ENCODE measurements around the gene CAMK2A.
"Not testable (repeated sequence)": the region's sequence is repeated elsewhere in the genome, so short reads cannot be mapped to it uniquely, and the experiment has no call there.

The CAMK2A gene

DNA sequence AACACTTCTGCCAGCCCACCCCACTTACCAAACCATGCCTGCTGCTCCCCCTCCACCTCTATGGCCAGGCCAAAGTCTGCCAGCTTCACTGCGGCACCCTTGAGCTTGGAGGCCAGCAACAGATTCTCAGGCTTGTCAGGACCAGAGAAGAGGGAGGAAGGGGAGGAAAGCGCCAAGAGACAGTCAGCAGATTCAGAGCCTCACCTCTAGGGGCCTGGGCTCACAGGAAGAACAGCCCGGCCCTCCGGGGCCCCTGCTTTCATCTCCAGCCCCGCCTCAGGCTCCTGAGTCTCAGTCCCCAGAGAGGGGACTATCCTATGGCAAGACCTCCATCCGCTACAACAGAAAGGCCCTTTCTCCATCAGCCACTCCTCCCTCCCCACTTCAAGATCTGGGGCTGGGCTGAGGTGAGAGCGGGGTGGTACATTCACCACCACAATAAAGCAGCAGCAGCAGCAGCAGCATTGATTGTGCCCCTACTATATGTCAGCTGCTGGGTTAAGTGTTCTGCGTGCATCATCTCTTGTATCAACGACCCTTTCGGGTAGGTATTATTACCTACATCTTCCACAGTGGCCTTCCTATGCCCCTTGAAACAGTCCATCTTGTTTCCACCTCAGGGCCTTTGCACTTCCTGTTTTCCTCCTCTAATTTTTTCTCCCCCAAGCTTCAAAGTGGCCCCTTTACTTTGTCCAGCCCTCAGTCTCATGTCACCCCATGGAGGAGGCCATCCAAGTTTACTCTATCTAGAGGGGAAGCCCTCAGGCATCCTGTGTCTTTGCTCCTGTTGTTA is 36.0 kb downstream of the CAMK2A start:
- no peak for DNase-seq

DNA sequence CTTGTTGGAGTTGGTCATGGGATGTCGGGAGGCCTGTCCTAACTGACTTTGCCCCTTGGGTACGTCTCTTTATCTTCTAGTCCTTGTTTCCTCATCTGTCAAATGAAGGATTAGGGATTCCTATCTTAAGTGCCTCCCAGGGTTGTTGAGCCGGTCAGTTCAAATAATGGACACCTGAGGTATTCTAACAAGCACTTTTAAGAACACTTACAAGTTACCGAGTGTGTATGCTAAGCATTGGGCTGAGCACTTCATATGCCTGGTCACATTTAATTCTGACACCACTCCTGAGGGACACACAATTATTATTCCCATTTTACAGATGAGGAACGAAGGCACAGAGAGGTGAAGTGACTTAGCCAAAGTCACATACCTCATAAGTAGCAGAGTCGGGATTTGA is 37.1 kb downstream of the CAMK2A start:
- DNase-seq = no peak

DNA sequence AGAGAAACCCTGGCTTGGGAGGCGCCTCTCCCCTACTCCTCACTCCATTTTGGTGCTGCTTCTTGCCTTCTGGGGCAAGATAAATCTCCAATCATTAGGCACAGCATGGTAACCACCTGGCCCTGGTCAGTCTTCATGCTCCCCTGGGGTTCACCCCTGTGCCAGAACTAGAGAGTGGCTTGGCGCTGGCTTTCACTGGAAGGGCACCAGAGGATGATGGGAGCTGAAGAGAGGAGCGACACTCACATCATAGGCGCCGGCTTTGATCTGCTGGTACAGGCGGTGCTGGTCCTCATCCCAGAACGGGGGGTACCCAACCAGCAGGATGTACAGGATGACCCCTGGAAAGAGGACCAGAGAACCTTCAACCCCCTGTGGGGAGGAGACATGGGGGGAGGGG is 38.1 kb downstream of the CAMK2A start:
- DNase-seq = no peak

DNA sequence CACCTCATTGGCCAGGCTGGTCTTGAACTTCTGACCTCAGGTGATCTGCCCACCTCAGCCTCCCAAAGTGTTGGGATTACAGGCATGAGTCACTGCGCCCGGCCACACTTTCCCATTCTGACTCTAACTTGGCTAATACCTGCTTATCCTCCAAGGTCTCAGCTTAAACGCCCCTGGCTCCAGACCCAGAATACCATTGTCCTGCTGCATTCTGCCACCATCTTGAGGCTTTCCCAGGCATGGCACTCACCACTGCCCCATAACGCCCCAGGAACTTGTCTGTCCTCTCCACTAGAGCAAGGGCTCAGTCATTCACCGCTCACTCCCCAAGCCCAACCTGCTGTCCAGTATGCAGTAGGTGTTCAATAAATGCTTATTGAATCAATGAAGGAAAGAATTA is 39.8 kb downstream of the CAMK2A start:
- DNase-seq = no peak

DNA sequence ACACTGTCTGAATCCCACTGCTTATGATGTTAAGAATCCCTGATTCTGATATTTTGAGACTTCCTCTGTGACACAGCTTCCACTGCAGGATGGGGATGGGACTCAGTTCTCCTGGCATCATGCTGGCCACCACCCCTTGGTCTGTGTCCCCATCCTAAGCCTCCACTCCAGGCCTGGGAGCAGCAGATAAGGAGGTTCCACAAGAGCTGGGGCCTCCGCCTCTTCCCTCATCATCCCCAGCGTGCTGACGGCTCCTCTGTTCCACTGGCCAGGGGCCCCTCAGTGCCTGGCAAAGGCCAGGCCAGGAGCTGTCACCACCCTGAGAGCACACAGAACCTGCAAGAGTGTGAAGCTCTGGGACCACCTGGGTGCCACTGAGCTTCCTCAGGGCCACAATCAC is 40.6 kb downstream of the CAMK2A start:
- no peak for DNase-seq

DNA sequence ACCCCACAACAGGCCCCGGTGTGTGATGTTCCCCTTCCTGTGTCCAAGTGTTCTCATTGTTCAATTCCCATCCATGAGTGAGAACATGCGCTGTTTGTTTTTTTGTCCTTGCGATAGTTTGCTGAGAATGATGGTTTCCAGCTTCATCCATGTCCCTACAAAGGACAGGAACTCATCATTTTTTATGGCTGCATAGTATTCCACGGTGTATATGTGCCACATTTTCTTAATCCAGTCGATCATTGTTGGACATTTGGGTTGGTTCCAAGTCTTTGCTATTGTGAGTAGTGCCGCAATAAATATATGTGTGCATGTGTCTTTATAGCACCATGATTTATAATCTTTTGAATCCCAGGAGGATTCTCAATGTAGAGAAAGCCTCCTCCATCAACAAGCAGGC is 41.1 kb downstream of the CAMK2A start:
- DNase-seq = not testable (repeated sequence)

DNA sequence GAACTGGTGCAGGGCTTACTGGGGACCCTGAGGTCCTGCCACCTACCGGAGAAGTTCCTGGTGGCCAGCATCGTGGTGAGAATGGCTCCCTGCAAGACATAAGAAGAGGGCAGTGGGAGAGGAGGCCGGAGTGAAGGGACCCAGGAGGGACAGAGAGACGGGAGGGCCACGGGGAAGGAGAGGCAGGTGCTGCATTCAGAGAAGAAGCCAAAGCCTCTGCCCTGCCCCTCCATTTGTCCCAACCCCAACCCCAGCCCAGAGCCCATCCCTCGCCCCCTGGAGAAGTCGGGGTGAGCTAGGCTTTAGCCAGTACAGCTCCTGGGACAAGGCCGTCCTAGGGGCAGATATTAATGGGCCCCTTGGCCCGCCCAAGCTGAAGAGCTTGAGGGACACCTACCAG is 41.8 kb downstream of the CAMK2A start:
- DNase-seq = no peak

DNA sequence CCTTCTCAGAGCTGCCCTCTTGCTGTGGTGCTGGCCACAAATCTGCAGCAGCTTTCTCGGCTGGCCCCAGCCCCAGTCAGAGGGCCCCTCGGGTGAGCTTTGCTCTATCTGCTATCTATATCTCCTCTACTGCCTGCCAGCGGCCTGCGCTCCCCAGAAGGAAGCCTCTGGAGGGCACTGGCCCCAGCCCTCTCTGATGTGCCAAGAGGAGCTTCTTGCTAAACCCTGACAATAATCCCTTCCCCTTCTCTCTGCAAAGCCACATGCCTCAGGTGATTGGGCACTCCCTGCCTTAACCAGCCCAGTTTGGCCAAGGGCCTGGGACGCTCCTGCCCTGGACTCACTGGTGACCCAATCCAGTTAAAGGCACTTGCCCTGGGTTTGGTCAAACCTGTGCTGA is 42.7 kb downstream of the CAMK2A start:
- DNase-seq = no peak

DNA sequence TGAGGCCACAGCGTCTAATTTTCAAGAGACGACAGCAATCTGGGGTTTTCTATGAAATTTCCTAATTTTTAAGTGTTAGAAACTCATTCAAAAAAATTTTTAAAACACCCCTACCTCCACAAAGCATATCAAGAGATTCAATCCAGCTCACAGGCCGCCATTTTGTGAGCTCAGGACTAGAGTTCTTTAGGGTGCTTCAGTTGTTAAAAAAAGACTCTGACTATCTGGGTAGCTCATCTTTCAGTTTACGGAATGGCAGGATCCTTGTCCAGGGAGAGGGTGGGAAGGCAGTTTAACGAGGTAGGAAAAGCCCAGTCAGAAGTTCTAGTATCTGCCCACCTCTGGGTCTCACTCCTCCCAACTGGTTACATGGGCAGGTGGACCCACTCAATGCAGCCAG is 43.1 kb downstream of the CAMK2A start:
- DNase-seq = no peak

DNA sequence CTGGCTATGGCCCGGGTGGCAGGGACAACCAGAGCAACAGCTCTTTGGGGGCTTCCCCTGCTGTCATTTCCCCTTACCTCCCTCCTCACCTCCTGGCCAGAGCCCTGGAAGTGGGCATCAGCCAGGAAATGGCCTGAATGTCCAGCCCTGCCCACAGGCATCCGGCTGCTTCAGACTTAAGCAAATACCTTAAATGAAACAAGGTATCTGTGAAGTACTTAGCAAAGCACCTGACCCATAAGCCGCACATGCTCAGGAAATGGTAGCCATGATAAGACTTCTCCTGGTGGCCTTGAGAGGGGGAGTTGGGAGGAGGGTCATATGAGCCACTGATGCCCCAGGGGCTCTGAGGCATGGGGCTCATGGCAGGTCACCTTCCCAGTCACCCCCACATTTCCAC is 43.8 kb downstream of the CAMK2A start:
- DNase-seq = no peak

DNA sequence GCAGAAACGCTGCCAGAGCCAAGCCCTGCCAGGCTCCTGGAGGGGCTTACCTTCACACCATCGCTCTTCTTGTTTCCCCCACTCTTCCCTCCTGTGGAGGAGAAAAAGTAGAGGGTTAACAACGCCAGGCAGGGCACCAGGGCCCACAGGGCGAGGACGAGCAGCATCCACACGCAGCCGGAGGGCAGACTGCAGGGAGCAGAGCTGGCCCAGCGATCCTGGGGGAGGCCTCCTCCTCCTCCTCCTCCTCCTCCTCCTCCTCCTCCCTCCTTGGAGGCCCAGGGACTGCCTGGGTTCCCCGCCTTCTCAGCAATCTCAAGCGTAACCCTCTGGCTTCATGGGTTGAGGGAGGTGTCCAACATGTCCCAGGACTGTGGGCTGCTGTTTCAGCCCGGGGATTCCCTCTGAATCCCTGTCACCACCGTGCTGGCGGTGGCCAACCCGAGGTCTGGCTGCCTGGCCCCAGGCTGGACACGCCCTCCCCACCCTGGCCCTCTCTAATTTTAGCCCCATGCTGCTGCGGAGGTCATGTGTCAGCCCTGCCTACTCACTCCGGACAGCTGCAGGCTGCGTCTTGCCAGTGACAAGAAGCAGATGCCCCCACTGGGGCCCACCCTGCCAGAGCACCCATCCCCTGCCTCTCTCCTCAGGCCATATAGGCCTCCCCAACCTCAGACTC is 44.3 kb downstream of the CAMK2A start:
- DNase-seq = no peak

DNA sequence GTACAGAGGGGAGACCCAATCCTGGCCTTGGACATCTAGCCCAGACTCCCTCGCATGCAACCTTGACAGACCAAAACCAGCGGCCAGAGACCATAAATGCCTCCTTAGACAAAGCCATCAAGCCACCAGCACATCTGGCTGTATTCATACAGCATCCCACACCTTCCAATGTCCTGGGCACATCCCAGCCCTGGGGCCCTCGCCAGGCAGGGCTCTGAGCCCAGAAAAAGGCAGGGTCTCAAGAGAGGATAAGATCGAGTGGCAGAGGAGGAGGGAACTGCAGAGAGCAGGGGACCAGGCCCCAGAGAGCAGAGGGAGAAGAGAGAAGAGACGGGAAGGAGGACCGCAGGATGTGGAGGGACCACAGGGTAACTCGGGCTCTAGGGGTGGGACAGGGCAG is 45.4 kb downstream of the CAMK2A start:
- no peak for DNase-seq

DNA sequence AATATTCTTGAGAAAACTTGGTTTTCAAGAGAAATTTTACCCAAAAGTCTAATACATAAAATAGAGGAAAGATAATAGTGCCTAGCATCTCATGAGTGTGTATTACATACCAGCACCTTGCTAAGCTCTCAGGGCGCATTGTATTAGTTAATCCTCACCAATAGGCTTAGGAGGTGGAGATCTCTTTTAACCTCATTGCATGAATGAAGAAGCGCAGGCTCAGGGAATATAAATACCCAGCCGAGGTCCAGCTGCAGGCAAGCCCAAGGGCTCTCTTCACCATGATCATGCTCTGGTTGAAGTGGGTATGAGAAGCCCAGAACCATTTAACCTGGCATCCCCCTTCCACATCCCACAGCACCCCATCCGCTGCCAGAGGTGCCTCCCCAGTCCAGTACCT is 46.0 kb downstream of the CAMK2A start:
- DNase-seq = no peak

DNA sequence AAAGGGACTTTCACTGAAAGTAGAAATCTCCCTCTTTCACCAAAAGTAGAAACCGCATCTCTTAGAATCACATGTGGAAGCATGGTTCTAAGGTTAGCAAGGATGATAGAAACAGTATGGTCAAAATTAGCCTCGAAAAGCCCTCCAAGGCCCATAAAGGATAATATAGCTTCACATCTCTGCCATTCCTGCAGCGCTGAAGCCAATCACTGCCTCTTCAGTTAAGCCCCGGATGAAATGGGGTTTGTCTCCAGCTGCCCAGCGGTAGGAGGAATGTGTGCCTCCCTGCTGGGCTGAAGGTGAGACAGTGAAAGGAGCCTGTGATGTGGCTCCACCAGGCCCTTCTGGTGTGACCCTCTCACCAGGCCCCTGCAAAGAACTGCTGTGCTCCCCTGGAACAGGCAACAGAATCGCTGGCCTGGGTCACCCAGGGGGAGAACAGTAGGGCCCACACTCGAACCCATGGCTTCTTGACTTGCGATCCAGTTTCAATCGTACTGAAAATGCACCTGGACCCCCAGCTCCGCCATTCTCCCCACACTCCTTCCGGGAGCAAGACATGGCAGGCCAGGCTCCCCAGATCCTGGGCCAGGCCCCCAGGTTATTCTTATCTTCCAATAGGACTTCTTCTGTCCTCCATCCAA is 47.2 kb downstream of the CAMK2A start:
- DNase-seq = no peak

DNA sequence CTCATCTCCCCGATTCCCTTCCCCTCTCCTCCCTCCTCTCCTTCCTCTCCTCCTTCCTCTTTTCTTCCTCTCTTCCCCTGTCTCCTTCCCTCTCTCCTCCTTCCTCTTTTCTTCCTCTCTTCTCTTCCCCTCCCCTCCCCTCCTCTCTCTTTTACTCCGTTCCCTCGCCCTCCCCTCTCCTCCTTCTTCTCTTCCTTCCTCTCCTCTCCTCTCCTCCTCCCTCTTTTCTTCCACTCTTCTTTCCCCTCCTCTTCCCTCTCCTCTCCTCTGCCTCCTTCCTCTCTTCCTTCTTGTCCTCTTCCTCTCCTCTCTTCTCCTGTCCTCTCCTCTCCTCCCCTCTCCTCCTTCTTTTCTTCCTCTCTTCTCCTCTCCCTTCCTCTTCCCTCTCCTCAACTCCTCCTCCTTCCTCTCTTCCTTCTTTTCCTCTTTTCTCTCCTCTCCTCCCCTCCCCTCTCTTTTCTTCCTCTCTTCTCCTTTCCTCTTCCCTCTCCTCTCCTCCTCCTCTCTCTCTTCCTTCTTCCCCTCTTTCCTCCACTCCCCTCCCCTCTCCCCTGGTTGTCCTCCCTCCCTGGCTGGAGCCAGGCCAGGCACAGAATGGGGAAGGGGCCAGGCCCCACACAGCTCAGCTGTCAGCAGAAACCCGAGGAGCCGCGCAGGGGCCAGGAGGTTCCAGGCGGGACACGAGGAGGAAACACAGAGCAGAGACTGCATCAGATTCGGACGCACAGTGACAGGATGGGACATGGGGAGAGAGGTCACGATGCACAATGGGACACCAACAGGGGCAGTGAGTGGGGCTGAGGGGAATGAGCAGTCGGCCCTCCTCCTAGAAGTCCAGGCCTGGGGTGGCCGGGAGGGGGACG is 48.0 kb downstream of the CAMK2A start:
- no peak for DNase-seq

DNA sequence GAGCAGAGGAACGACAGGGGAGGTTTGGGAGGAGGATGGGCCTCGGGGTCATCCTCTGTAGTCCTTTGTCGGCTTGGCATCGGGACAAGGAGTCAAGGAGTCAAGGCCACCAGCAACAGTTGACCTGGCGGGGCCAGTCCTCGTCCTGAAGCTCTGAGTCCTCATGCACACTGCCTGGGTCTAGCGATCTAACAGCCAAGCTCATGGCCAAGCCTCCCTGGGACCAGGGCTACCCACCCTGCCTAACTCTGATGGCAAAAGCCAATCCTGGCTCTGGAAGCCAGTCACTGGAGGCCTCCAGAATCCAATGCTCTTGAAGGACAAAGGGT is 49.8 kb downstream of the CAMK2A start:
- no peak for DNase-seq

DNA sequence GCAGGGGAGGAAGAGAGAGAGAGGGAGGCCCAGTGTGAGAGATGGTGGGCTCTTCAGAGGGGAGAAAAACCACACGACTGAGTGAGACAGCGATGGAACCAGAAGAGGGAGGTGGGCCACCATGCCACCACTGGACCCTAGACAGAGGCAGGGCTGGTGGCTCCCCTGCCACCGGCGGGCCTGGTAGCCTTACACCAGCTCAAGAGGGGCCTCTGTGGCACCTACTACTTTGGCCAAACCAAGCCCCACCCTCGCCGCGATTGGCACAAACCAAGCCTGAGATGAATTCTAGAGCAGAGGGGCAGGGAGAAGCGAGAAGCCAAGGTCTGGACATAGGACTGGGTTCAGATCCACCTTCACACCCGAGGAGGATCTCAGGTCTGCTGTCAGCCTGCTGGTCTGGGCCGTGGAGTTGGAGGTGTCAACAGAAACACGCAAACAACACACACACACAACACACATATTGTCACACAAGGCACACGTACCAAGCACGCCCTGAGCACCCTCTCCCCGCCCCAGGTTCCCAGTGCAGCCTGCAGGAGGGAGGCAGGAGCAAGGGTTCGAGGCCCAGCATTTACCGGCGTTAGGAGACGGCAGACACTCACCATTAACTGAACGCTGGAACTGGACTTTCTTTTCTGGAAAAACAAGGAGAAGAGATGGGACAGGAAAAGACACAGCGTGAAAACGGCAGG is 50.3 kb downstream of the CAMK2A start:
- DNase-seq = no peak

DNA sequence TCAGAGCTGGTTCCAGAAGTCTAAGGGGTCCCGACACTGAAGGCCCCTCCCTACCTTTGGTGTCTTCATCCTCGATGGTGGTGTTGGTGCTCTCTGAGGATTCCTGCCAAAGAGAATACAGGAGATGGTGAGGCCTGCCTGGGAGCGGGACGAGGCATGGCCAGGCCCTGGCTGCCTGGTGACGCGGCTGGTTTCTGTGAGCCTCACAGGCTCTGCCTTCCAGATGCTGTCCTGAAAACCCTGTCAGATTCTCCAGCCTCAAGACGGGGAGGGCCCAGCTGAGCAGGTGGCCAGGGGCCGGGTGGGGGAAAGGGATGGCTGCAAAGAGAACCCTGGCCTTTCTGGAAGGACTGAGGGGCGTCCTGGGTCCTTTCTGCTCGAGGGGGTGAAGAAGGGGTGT is 50.9 kb downstream of the CAMK2A start:
- DNase-seq = no peak

DNA sequence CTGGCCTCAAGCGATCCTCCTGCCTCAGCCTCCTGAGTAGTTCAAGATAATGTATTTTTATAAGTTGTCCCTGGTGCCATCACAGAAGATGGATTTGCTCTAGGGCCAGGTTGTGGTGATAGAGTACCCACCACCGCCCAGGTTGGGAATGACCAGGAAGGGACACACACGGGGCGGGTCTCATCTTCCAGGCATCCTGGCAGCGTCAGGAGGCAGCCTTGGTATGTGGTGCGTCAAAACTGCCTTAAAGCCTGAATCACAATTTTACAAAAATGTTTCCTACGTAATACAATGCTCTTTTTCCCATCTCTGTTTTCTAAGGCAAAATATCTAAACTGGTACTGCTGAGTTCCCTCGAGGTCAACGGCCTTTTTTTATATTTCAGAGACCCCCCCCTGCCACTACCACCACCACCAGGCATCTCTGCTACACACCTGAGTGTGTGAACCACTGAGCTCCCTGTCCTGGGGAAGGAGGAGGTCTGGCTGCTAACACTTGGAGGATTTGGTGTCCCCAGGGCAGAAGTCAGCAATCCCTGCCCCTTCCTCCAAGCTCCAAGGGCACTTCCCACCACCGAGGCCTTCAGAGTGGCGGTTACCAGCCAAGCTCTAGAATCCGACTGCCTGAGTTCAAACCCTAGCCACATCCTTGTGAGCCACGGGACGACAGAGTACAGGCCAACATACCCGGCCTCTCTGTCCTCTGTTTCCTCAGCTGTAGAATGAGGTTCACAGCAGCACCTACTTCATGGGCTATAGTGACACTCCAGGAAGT is 52.4 kb downstream of the CAMK2A start:
- no peak for DNase-seq

DNA sequence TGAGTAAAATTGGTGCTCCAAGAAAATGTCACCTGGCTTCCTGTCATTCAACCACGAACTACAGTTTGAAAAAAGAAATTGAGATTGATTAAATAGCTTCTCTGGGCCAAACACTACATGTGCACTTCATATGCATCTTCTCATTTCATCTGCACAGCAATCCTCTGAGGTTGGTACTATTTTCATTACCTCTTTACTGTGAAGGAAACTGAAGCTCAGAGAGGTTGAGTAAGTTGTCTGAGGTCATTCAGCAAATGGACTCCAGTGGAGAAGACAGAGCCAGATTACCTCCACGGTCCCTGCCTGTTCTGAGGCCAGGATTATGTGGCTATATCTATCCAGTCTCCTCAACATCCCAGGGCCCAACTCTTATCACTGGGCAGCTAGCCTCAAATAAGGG is 53.3 kb downstream of the CAMK2A start:
- no peak for DNase-seq

DNA sequence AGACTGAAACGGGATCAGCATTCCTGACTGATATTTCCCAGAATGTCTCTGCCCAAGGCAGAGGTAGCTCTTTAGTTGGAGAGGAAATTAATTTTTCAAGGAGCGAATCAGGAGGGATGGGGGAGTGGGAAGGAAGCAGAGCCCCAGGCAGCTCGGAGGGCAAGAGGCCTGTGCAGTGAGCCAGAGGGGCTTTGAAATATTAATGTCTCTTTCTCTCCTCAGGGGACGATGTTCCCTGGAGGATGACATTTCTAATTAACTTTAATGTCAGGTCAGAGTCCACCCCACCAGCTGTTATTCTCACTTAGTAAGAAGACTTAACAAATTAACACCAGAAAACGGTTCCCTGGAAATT is 54.1 kb downstream of the CAMK2A start:
- no peak for DNase-seq
